Measurements from ENCODE around the gene HOXB3.

The HOXB3 gene

GRCh38 chr17:48559122-48559839, 30.8 kb downstream of the HOXB3 start:
- H3K79me2 ChIP-seq (ENCODE audit: insufficient read depth, low read length) = no peaks in the 10 kb centered on the region
- no peaks in the 10 kb centered on the region; the same call in 1 of the 2 replicates for H3K27me3 ChIP-seq (ENCODE audit: insufficient read depth, low read length)
- no peak overlapping the region for H3K27ac ChIP-seq (ENCODE audit: low read depth, low read length, poor library complexity, severe bottlenecking)
- H3K36me3 ChIP-seq (ENCODE audit: insufficient read depth, low read length) = no peaks in the 10 kb centered on the region
- H3K4me1 ChIP-seq (ENCODE audit: insufficient read depth, low read length, severe bottlenecking) = no peaks in the 10 kb centered on the region
- H2AFZ ChIP-seq (ENCODE audit: low read length) = no peak overlapping the region
- H3K4me2 ChIP-seq (ENCODE audit: low read length) = no peak overlapping the region
- no peaks in the 10 kb centered on the region for H3K9me3 ChIP-seq (ENCODE audit: low read length)
- TF ChIP-seq EZH2 (IDR thresholded peaks at IDR 0.05; ENCODE audit: borderline replicate concordance, low read length) (no peak), CTCF (IDR thresholded peaks at IDR 0.05; ENCODE audit: low read length) (no peak)
- H3K9ac ChIP-seq (ENCODE audit: low read length) = no peak overlapping the region
- no peaks in the 10 kb centered on the region for H3K9me2 ChIP-seq (ENCODE audit: low read depth, low read length)
- H4K20me1 ChIP-seq (ENCODE audit: insufficient read depth, low read length) = no peaks in the 10 kb centered on the region
- H3F3A ChIP-seq (ENCODE audit: insufficient read depth, low read length) = no peaks in the 10 kb centered on the region
- H3K4me3 ChIP-seq (ENCODE audit: low read depth, low read length, poor library complexity, severe bottlenecking) = no peak overlapping the region

- Histone ChIP-seq H2AFZ (ENCODE audit: low read length) (no peak overlapping the region), H3K79me2 (ENCODE audit: insufficient read depth, low read length) (no peaks in the 10 kb centered on the region), H3K4me2 (ENCODE audit: low read length) (no peak overlapping the region), H3K9me2 (ENCODE audit: low read depth, low read length) (no peaks in the 10 kb centered on the region), H3F3A (ENCODE audit: insufficient read depth, low read length) (no peaks in the 10 kb centered on the region), H3K36me3 (ENCODE audit: insufficient read depth, low read length) (no peaks in the 10 kb centered on the region), H3K9ac (ENCODE audit: low read length) (no peak overlapping the region), H4K20me1 (ENCODE audit: insufficient read depth, low read length) (no peaks in the 10 kb centered on the region), H3K4me1 (ENCODE audit: insufficient read depth, low read length, severe bottlenecking) (no peaks in the 10 kb centered on the region), H3K27ac (ENCODE audit: low read depth, low read length, poor library complexity, severe bottlenecking) (no peak overlapping the region), H3K27me3 (ENCODE audit: insufficient read depth, low read length) (no peaks in the 10 kb centered on the region; the same call in 1 of the 2 replicates), H3K9me3 (ENCODE audit: low read length) (no peaks in the 10 kb centered on the region), H3K4me3 (ENCODE audit: low read depth, low read length, poor library complexity, severe bottlenecking) (no peak overlapping the region)
- no peak for TF ChIP-seq CTCF (IDR thresholded peaks at IDR 0.05; ENCODE audit: low read length)
- TF ChIP-seq EZH2 (IDR thresholded peaks at IDR 0.05; ENCODE audit: borderline replicate concordance, low read length) = no peak
Measured at GRCh38 chr17:48558831-48559121, 31.3 kb downstream of the HOXB3 start.

- H3K27me3 ChIP-seq (ENCODE audit: insufficient read depth, low read length) = no peaks in the 10 kb centered on the region; the same call in 1 of the 2 replicates
Measured at GRCh38 chr17:48558057-48558830, 31.8 kb downstream of the HOXB3 start.

More at GRCh38 chr17:48558057-48558830, 31.8 kb downstream of the HOXB3 start:
- Histone ChIP-seq H3K79me2 (ENCODE audit: insufficient read depth, low read length) (no peaks in the 10 kb centered on the region), H3K9me2 (ENCODE audit: low read depth, low read length) (no peaks in the 10 kb centered on the region), H4K20me1 (ENCODE audit: insufficient read depth, low read length) (no peaks in the 10 kb centered on the region), H3K9me3 (ENCODE audit: low read length) (no peaks in the 10 kb centered on the region), H3K4me3 (ENCODE audit: low read depth, low read length, poor library complexity, severe bottlenecking) (no peak overlapping the region), H3F3A (ENCODE audit: insufficient read depth, low read length) (no peaks in the 10 kb centered on the region), H2AFZ (ENCODE audit: low read length) (no peak overlapping the region), H3K27ac (ENCODE audit: low read depth, low read length, poor library complexity, severe bottlenecking) (no peak overlapping the region), H3K9ac (ENCODE audit: low read length) (no peak overlapping the region), H3K4me1 (ENCODE audit: insufficient read depth, low read length, severe bottlenecking) (no peaks in the 10 kb centered on the region), H3K4me2 (ENCODE audit: low read length) (no peak overlapping the region), H3K36me3 (ENCODE audit: insufficient read depth, low read length) (no peaks in the 10 kb centered on the region)
- no peak for TF ChIP-seq CTCF (IDR thresholded peaks at IDR 0.05; ENCODE audit: low read length)
- no peak for TF ChIP-seq EZH2 (IDR thresholded peaks at IDR 0.05; ENCODE audit: borderline replicate concordance, low read length)
